ENCODE data around the gene ATP11A. TPM values are rescaled to one million over a fixed set of nuclear protein-coding genes. Genes with fewer than 3 reads are reported as not detected.
A peak's percentile ranks its signal among the peaks of the same experiment; 100 is the strongest.

Gene ATP11A
- total and polyA plus RNA-seq, 11 donors, result 20.5 to 146 (median 91.2) TPM

DNA sequence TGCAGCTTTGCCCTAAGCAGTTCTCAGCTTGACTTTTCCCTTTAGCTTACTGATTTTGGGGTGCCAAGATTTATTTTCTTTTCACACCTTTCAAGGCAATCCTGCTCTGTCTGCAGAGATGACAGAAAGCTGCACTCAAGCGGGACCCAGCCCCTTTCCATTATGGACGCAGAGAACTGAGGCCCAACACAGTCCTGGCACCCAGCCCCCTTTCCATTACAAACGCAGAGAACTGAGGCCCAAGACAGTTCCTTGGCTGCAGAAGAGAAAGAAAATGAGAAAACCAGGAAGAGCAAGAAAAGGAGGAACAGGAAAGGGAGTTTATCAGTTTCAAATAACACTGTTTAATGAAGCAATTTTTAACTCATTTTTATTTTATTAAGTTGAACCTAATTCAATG lies 36.8 kb upstream of the ATP11A start:
- ATAC-seq, result peak in 2 of 4 donors; percentile 27 to 44
- Histone ChIP-seq H3K4me1 (peaks cover 0 to 19% (median 6%) of the 10 kb centered on the region in 12 donors), H3K9me3 (no peaks in the 10 kb centered on the region), H3K4me3 (no peak overlapping the region), H3K36me3 (no peaks in the 10 kb centered on the region), H3K27ac (peak overlapping the region in 2 of 12 donors; percentile 37 to 46), H3K27me3 (no peaks in the 10 kb centered on the region)
- DNase-seq, result peak in 1 of 5 donors; percentile 56
- TF ChIP-seq POLR2A (IDR thresholded peaks at IDR 0.05), result no peak
- TF ChIP-seq, protein P1, sequence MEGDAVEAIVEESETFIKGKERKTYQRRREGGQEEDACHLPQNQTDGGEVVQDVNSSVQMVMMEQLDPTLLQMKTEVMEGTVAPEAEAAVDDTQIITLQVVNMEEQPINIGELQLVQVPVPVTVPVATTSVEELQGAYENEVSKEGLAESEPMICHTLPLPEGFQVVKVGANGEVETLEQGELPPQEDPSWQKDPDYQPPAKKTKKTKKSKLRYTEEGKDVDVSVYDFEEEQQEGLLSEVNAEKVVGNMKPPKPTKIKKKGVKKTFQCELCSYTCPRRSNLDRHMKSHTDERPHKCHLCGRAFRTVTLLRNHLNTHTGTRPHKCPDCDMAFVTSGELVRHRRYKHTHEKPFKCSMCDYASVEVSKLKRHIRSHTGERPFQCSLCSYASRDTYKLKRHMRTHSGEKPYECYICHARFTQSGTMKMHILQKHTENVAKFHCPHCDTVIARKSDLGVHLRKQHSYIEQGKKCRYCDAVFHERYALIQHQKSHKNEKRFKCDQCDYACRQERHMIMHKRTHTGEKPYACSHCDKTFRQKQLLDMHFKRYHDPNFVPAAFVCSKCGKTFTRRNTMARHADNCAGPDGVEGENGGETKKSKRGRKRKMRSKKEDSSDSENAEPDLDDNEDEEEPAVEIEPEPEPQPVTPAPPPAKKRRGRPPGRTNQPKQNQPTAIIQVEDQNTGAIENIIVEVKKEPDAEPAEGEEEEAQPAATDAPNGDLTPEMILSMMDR (IDR thresholded peaks at IDR 0.05), result no peak
- intact Hi-C loops (cut with DNase I), result no loop called here
- WGBS, 4 donors, result 61 to 69% (median 66%) methylated on average over 3 of the region's 3 CpGs

DNA sequence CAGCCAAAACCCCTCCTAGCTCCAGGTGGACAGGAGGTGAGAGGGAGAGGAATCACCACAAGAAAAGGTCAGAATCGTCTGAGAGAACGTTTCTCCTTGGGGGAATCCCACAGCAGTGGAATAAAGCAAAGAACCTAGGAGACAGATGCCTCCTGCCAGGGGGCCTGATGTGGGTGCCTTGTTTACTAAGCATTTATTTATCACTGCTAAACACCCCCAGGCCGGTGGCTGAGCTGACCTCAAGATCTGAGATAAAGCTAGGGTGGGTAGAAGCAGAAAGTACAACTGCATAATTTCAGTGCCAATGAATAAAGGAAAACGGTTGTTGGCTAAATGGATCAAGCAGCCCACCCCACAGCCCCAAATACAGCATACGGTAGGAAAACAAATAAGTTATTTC lies 33.9 kb upstream of the ATP11A start:
- DNase-seq (no peak), ATAC-seq (no peak)
- 57 to 81% (median 63%) methylated on average over 5 of the region's 5 CpGs for WGBS, 4 donors
- Histone ChIP-seq H3K27me3 (no peaks in the 10 kb centered on the region), H3K4me1 (peaks cover 0 to 19% (median 6%) of the 10 kb centered on the region in 12 donors), H3K9me3 (no peaks in the 10 kb centered on the region), H3K4me3 (no peak overlapping the region), H3K27ac (no peak overlapping the region), H3K36me3 (no peaks in the 10 kb centered on the region)
- intact Hi-C loops (cut with DNase I), result no loop called here
- no peak for TF ChIP-seq POLR2A (IDR thresholded peaks at IDR 0.05)
- TF ChIP-seq, protein P1 (IDR thresholded peaks at IDR 0.05), result no peak

DNA sequence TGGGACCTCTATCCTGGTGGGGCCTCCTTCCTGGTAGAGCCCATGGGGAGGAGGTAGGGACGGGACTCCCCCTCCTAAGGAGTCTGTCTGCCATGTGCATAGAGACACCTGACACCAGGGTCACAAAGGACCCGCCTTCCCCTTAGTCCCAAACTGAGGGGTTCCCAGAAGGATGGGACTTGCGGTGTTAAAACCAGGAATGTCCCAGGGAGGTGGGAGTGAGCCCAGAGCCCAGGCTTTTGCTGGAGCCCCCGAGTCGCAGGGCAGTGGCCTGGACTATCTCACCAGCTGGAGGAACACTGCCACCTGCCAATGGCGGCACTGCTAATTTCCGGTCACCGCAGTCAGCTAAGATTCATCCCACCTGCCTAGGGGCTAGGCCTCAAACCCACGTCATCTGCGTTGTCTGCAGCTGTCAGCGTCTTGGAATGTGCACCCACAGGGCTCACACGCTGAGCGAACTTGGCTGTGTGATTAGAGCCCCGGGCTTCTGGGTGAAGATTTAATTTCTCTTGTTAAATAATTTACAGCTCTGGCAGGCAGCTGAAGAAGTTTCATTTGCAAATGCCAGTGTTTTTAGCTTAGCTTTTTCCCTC lies 31.9 kb upstream of the ATP11A start:
- Histone ChIP-seq H3K9me3 (no peaks in the 10 kb centered on the region), H3K27ac (no peak overlapping the region), H3K4me3 (no peak overlapping the region), H3K4me1 (no peaks in the 10 kb centered on the region), H3K36me3 (no peaks in the 10 kb centered on the region), H3K27me3 (no peaks in the 10 kb centered on the region)
- DNase-seq (peak in 1 of 5 donors; percentile 50), ATAC-seq (peak; percentile 51 to 94 (median 61))
- TF ChIP-seq, protein P1 (IDR thresholded peaks at IDR 0.05), result no peak
- no peak for TF ChIP-seq POLR2A (IDR thresholded peaks at IDR 0.05)
- WGBS, 4 donors, result 80 to 84% (median 82%) methylated on average over 10 to 14 of the region's 14 CpGs
- intact Hi-C loops (cut with DNase I), result no loop called here

DNA sequence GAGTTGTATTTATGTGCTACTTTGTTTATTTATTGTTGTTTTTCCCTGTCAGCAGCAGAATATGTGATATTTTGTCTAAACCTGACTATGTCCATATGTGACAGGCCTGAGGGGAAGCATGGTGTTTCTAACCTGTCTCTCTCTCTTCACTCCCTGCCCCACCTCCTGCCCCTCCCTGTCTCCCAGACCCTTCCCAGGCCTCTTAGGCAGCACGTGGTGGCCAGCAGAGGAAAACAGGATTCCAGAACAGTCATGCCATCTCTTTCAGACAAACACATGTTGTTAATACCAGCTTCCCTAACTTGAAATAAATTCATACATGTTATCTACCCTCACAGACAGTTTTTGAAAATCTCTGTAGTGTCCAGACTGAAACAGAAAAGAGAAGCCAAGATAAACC lies 31.0 kb upstream of the ATP11A start:
- DNase-seq (no peak), ATAC-seq (no peak)
- H3K27me3 ChIP-seq, result no peaks in the 10 kb centered on the region
- TF ChIP-seq POLR2A (IDR thresholded peaks at IDR 0.05), result no peak
- TF ChIP-seq, protein P1 (IDR thresholded peaks at IDR 0.05), result no peak
- no peak overlapping the region for H3K4me3 ChIP-seq
- H3K36me3 ChIP-seq, result no peaks in the 10 kb centered on the region
- intact Hi-C loops (cut with DNase I), result no loop called here
- H3K27ac ChIP-seq, result no peak overlapping the region
- no peaks in the 10 kb centered on the region for H3K4me1 ChIP-seq
- WGBS, 4 donors, result 36 to 88% (median 55%) methylated on average over 1 of the region's 1 CpG
- H3K9me3 ChIP-seq, result no peaks in the 10 kb centered on the region
